Measurements from ENCODE around the gene MAFB. TPM values are rescaled to one million over a fixed set of nuclear protein-coding genes. Genes with fewer than 3 reads are reported as not detected.

Gene MAFB
- total RNA-seq, 2 experiments from 2014 or later: not detected

DNA sequence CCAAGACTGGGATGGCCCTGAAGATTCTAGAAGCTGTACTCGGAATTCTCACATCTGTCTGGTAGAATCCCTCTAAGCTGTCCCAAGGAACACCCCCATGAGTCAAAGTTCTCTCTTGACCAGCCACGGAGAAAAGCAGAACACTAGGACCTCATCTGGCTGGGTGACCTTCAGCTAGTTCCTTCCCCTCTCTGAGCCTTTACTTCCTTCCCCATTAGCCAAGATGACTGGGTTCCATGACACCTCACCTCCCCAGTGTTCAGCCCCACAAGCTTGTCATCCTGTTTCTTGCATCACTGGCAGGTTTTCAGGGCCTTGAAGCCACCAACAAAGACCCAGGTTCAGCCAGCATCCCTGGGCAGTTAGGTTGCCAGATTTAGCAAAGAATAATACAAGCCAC, 47.8 kb downstream of the MAFB start:
- H3K9me3 Mint-ChIP-seq: no peaks in the 10 kb centered on the region
- no peak overlapping the region for H3K27ac Mint-ChIP-seq
- intact Hi-C loops (cut with micrococcal nuclease): no loop called here
- no peaks in the 10 kb centered on the region for H3K4me1 Mint-ChIP-seq (ENCODE audit: low read depth)
- CTCF ChIA-PET: no interaction called here
- ATAC-seq (no peak), DNase-seq (no peak)
- no peaks in the 10 kb centered on the region for H3K36me3 Mint-ChIP-seq (ENCODE audit: low read depth)
- TF ChIP-seq, protein P1, sequence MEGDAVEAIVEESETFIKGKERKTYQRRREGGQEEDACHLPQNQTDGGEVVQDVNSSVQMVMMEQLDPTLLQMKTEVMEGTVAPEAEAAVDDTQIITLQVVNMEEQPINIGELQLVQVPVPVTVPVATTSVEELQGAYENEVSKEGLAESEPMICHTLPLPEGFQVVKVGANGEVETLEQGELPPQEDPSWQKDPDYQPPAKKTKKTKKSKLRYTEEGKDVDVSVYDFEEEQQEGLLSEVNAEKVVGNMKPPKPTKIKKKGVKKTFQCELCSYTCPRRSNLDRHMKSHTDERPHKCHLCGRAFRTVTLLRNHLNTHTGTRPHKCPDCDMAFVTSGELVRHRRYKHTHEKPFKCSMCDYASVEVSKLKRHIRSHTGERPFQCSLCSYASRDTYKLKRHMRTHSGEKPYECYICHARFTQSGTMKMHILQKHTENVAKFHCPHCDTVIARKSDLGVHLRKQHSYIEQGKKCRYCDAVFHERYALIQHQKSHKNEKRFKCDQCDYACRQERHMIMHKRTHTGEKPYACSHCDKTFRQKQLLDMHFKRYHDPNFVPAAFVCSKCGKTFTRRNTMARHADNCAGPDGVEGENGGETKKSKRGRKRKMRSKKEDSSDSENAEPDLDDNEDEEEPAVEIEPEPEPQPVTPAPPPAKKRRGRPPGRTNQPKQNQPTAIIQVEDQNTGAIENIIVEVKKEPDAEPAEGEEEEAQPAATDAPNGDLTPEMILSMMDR (IDR thresholded peaks at IDR 0.05): no peak
- H3K4me3 Mint-ChIP-seq: no peak overlapping the region
- peaks cover 4% of the 10 kb centered on the region for H3K27me3 Mint-ChIP-seq
- POLR2A ChIA-PET: no interaction called here

DNA sequence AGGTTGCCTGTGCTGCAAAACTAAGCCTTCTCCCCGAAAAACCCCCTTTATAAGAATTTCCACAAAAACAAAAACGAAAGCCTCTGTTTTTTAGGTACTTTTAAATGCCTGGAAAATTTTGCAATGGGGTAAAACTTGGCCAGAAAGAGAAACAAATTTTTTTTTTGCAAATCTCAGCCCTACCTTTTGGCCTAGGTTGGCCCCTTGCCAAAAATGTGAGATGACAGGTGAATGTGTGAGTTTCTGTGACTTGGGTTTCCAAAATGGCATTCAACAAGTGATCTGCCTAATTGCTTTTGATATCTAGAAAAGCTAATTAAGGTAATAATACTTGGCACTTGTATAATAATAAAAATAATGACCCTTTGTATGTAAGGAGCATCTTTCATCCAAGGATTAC, 48.4 kb downstream of the MAFB start:
- POLR2A ChIA-PET: no interaction called here
- CTCF ChIA-PET: no interaction called here
- Mint-ChIP-seq H3K27ac (no peak overlapping the region), H3K27me3 (peaks cover 4% of the 10 kb centered on the region), H3K36me3 (ENCODE audit: low read depth) (no peaks in the 10 kb centered on the region), H3K4me1 (ENCODE audit: low read depth) (no peaks in the 10 kb centered on the region), H3K9me3 (no peaks in the 10 kb centered on the region), H3K4me3 (no peak overlapping the region)
- DNase-seq (no peak), ATAC-seq (no peak)
- intact Hi-C loops (cut with micrococcal nuclease): no loop called here
- TF ChIP-seq, protein P1 (IDR thresholded peaks at IDR 0.05): no peak

DNA sequence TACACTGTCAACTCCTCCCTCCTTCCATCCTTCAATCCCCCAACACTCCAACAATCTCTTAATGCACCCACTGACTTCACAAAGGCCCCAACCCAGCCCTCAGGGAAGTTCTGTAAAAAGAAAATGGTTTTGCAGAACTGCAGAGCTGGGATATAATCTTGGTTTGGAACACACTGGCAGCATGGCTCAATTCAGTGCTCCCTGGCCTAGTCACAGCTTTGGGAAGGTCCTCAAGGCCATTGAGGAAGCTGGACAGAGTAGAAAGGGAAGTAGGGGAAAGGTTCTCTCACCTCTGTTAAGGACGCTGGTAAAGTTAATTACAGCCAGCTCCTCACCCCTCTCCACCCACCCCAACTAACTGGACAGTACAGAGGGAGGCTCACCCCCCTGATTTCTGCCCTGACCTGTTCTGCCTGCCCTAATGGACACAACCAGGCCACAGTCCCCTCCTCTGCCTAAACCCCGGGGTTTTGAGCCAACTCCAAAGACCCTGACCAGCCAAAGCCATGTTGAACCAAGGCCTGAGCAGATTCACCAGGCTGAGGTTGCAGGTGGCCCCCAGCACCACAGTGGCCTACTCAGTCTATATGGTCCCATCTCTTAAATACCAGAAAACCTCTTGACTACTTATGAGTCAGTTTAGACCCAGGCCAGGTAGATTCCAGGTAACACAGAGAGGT, 49.2 kb downstream of the MAFB start:
- Mint-ChIP-seq H3K4me1 (ENCODE audit: low read depth) (no peaks in the 10 kb centered on the region), H3K36me3 (ENCODE audit: low read depth) (no peaks in the 10 kb centered on the region), H3K27me3 (peaks cover 2% of the 10 kb centered on the region), H3K4me3 (no peak overlapping the region), H3K9me3 (no peaks in the 10 kb centered on the region), H3K27ac (no peak overlapping the region)
- ATAC-seq (no peak), DNase-seq (no peak)
- ChIA-PET CTCF (no interaction called here), POLR2A (no interaction called here)
- TF ChIP-seq, protein P1 (IDR thresholded peaks at IDR 0.05): no peak
- intact Hi-C loops (cut with micrococcal nuclease): no loop called here

DNA sequence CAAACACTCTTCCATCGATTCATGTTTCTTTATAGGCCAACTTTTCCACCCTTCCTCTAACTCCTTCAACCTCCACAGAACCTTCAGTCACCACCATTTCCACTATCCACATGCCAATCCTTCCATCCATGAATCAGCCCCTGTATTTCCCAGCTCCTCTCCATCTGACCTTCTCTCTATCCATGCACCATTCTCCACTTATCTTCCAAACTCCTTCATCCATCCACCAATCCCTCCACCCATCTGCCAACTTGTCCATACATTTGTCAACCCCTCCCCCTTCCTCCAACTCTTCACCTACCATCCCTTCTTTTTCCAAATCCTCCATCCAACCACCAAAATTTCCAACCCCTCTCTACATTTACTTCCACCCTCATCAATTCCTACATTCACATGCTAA, 49.9 kb downstream of the MAFB start:
- DNase-seq: no peak
- ChIA-PET POLR2A (no interaction called here), CTCF (no interaction called here)
- Mint-ChIP-seq H3K27ac (no peak overlapping the region), H3K4me1 (ENCODE audit: low read depth) (no peaks in the 10 kb centered on the region), H3K4me3 (no peak overlapping the region), H3K9me3 (no peaks in the 10 kb centered on the region), H3K27me3 (peaks cover 2% of the 10 kb centered on the region), H3K36me3 (ENCODE audit: low read depth) (no peaks in the 10 kb centered on the region)
- ATAC-seq: no peak
- intact Hi-C loops (cut with micrococcal nuclease): no loop called here
- TF ChIP-seq, protein P1 (IDR thresholded peaks at IDR 0.05): no peak

DNA sequence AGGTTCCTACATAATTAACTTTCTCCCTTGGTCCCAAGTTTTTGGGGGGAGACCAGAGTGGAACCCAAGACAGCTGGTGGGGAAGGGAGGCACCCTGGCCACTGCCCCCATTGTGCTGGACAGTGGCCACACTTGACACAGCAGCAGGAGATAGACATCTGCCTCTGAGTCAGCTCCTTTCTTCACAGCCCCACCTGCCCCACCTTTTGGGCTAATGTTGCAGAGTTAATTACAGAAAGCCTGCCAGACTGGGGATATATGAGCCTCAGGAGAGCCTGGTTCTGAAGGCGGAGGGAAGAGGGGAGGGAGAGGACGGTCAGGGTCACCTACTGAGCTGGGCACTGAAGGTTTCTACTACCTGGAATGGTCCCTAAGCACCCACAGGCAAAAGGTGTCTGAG, 50.6 kb downstream of the MAFB start:
- H3K27ac Mint-ChIP-seq: no peak overlapping the region
- H3K36me3 Mint-ChIP-seq (ENCODE audit: low read depth): no peaks in the 10 kb centered on the region
- DNase-seq (no peak), ATAC-seq (no peak)
- H3K4me3 Mint-ChIP-seq: no peak overlapping the region
- H3K27me3 Mint-ChIP-seq: peaks cover 2% of the 10 kb centered on the region
- intact Hi-C loops (cut with micrococcal nuclease): no loop called here
- POLR2A ChIA-PET: no interaction called here
- TF ChIP-seq, protein P1 (IDR thresholded peaks at IDR 0.05): no peak
- CTCF ChIA-PET: no interaction called here
- H3K9me3 Mint-ChIP-seq: no peaks in the 10 kb centered on the region
- H3K4me1 Mint-ChIP-seq (ENCODE audit: low read depth): no peaks in the 10 kb centered on the region
